Vagina (tissue), 2 donors: Measurements from ENCODE around the gene PTDSS2.

Source experiments
- POLR2A ChIP-seq, 2 donors: fragments of 450-650 bp; IDR thresholded peaks; one replicate each; pipeline ENCODE4 v1.6.1; 2017; ENCODE audit warnings: antibody characterized with exemption in 2 of 2, mild to moderate bottlenecking in 2 of 2, moderate library complexity in 2 of 2
- TF ChIP-seq, protein P1 (sequence below), 3 experiments: fragments of 450-650 bp in 2 of 3; fragments of 200-600 bp in 1 of 3; sonication (generic) in 1 of 3; IDR thresholded peaks; one replicate each; pipeline ENCODE4 v1.5.1; 2017 to 2019; ENCODE audit warnings: antibody characterized with exemption in 3 of 3, mild to moderate bottlenecking in 2 of 3, moderate library complexity in 2 of 3

DNA sequence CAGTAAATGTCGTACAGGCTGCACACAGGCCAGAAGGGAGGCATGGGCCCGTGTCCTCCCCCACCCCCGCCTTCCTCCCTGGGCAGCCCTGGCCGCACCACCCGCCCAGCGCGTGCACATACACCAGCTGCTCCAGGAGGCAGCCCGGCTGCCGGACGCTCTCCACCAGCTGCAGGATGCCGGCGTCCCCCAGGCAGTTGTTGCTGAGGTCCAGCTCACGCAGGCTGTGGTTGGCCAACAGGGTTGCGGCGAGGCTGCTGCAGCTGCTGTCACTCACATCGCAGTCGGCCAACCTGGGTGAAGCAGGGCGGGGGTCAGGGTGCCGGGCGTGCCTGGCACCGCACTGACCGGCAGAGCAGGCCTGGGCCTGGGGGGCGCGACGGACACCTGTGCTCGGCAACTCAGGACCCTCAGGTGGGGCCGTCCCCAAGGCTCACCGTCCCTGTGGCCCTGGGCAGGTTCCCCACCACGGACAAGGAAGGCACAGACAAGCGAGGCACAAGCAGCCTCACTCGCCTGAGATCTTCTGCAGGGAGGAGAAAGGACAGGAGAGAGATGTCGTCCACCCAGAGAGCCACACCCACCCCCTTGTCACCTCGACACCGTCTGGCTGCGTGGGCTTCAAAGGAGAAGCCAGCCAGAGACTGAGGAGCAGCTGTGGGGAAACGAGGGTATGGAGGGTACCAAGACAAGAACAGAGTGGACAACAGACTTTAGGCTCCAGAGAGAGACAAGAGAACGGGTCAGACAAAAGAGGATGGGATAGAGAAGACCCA is 44.9 kb downstream of the PTDSS2 start:
- TF ChIP-seq, protein P1, sequence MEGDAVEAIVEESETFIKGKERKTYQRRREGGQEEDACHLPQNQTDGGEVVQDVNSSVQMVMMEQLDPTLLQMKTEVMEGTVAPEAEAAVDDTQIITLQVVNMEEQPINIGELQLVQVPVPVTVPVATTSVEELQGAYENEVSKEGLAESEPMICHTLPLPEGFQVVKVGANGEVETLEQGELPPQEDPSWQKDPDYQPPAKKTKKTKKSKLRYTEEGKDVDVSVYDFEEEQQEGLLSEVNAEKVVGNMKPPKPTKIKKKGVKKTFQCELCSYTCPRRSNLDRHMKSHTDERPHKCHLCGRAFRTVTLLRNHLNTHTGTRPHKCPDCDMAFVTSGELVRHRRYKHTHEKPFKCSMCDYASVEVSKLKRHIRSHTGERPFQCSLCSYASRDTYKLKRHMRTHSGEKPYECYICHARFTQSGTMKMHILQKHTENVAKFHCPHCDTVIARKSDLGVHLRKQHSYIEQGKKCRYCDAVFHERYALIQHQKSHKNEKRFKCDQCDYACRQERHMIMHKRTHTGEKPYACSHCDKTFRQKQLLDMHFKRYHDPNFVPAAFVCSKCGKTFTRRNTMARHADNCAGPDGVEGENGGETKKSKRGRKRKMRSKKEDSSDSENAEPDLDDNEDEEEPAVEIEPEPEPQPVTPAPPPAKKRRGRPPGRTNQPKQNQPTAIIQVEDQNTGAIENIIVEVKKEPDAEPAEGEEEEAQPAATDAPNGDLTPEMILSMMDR (IDR thresholded peaks at IDR 0.05) = no peak
- no peak for TF ChIP-seq POLR2A (IDR thresholded peaks at IDR 0.05)
